Mesothelial cell of epicardium (in vitro differentiated cells): ENCODE measurements around the gene PPP1R9A. TPM values are rescaled to one million over a fixed set of nuclear protein-coding genes. Genes with fewer than 3 reads are reported as not detected.
A peak's percentile ranks its signal among the peaks of the same experiment; 100 is the strongest.

Experiments used
- DNase-seq, 2 experiments: peaks; one replicate each; pipeline ENCODE4 v3.0.0; 2021; ENCODE audit warnings: low spot score in 2 of 2; ENCODE audit not compliant: unreplicated experiment in 2 of 2
- H3K27ac Mint-ChIP-seq: 2 replicates; pipeline ENCODE4 v1.8.0; 2021; ENCODE audit warnings: mixed read lengths
- H3K27me3 Mint-ChIP-seq: 2 replicates; pipeline ENCODE4 v1.8.0; 2021; ENCODE audit warnings: low read depth, mixed read lengths
- H3K36me3 Mint-ChIP-seq: 2 replicates; pipeline ENCODE4 v1.8.0; 2021; ENCODE audit warnings: mixed read lengths
- H3K4me1 Mint-ChIP-seq: 2 replicates; pipeline ENCODE4 v1.8.0; 2021; ENCODE audit warnings: mixed read lengths
- H3K4me3 Mint-ChIP-seq: 2 replicates; pipeline ENCODE4 v1.8.0; 2021; ENCODE audit warnings: mild to moderate bottlenecking, moderate library complexity, mixed read lengths
- H3K9me3 Mint-ChIP-seq: 2 replicates; pipeline ENCODE4 v1.8.0; 2021; ENCODE audit warnings: mixed read lengths
- CTCF ChIP-seq: fragments of 200-600 bp; sonication (generic); IDR thresholded peaks from one replicate; pipeline ENCODE4 v1.5.0; 2021; ENCODE audit warnings: antibody characterized with exemption; ENCODE audit not compliant: unreplicated experiment
- total RNA-seq: library from RNA; stranded (reverse); gene quantifications from 3 replicates; pipeline ENCODE4 v1.2.1, GENCODE V29; 2021

PPP1R9A gene
- total RNA-seq, 1 donor from 2014 or later = 39.3 TPM

GRCh38 chr7:94912085-94912484, 4.7 kb downstream of the PPP1R9A start:
- Mint-ChIP-seq H3K9me3 (no peaks in the 10 kb centered on the region), H3K36me3 (peaks cover 9% of the 10 kb centered on the region), H3K27me3 (no peaks in the 10 kb centered on the region), H3K4me1 (peaks cover 47% of the 10 kb centered on the region), H3K4me3 (peak overlapping the region; percentile 24), H3K27ac (peak overlapping the region; percentile 45)
- no peak for DNase-seq
- no peak for TF ChIP-seq CTCF

GRCh38 chr7:94913391-94913790, 6.0 kb downstream of the PPP1R9A start:
- no peaks in the 10 kb centered on the region for H3K9me3 Mint-ChIP-seq
- TF ChIP-seq CTCF = no peak
- peaks cover 50% of the 10 kb centered on the region for H3K4me1 Mint-ChIP-seq
- no peak for DNase-seq
- no peak overlapping the region for H3K4me3 Mint-ChIP-seq
- H3K36me3 Mint-ChIP-seq = peaks cover 9% of the 10 kb centered on the region
- no peaks in the 10 kb centered on the region for H3K27me3 Mint-ChIP-seq
- H3K27ac Mint-ChIP-seq = no peak overlapping the region

GRCh38 chr7:94921911-94922310, 14.5 kb downstream of the PPP1R9A start:
- no peak for DNase-seq
- Mint-ChIP-seq H3K36me3 (peaks cover 6% of the 10 kb centered on the region), H3K4me1 (peaks cover 5% of the 10 kb centered on the region), H3K27me3 (no peaks in the 10 kb centered on the region), H3K27ac (no peak overlapping the region), H3K4me3 (no peak overlapping the region), H3K9me3 (no peaks in the 10 kb centered on the region)
- no peak for TF ChIP-seq CTCF

GRCh38 chr7:94922457-94922856, 15.1 kb downstream of the PPP1R9A start:
- TF ChIP-seq CTCF = no peak
- Mint-ChIP-seq H3K9me3 (no peaks in the 10 kb centered on the region), H3K36me3 (peaks cover 6% of the 10 kb centered on the region)

GRCh38 chr7:94923412-94923811, 16.0 kb downstream of the PPP1R9A start:
- DNase-seq = no peak
- Mint-ChIP-seq H3K4me1 (peaks cover 1% of the 10 kb centered on the region), H3K4me3 (no peak overlapping the region), H3K36me3 (peaks cover 6% of the 10 kb centered on the region), H3K27ac (no peak overlapping the region), H3K9me3 (no peaks in the 10 kb centered on the region), H3K27me3 (no peaks in the 10 kb centered on the region)
- no peak for TF ChIP-seq CTCF

More at GRCh38 chr7:94922457-94922856, 15.1 kb downstream of the PPP1R9A start:
- Mint-ChIP-seq H3K4me3 (no peak overlapping the region), H3K27me3 (no peaks in the 10 kb centered on the region), H3K27ac (no peak overlapping the region), H3K4me1 (peaks cover 5% of the 10 kb centered on the region)
- no peak for DNase-seq

GRCh38 chr7:94928168-94928707, 20.8 kb downstream of the PPP1R9A start:
- TF ChIP-seq CTCF = no peak
- no peaks in the 10 kb centered on the region for H3K36me3 Mint-ChIP-seq
- H3K9me3 Mint-ChIP-seq = no peaks in the 10 kb centered on the region
- H3K4me1 Mint-ChIP-seq = peaks cover 20% of the 10 kb centered on the region
- H3K27ac Mint-ChIP-seq = no peak overlapping the region
- H3K4me3 Mint-ChIP-seq = no peak overlapping the region
- no peak for DNase-seq
- no peaks in the 10 kb centered on the region for H3K27me3 Mint-ChIP-seq
